Fibroblast of lung (primary cell): Measurements from ENCODE around the gene RBM4B.

Source experiments
- CTCF ChIP-seq, 2 donors: IDR thresholded peaks in 1 of 2; conservative IDR thresholded peaks in 1 of 2; 1 replicate in 1 of 2; 2 replicates in 1 of 2; pipeline ENCODE4 v1.5.1; 2011 to 2012; ENCODE audit warnings: low read length in 2 of 2, control low read depth in 1 of 2, inconsistent platforms in 1 of 2, low read depth in 1 of 2, mild to moderate bottlenecking in 1 of 2
- EZH2 ChIP-seq: IDR thresholded peaks from 2 replicates; pipeline ENCODE4 v1.5.1; 2012; ENCODE audit warnings: low read length, control low read depth, mild to moderate bottlenecking; ENCODE audit errors: missing control alignments

GRCh38 chr11:66713746-66714480 is 36.2 kb upstream of the RBM4B start:
- no peak for TF ChIP-seq CTCF (conservative IDR thresholded peaks at IDR 0.05 in 1 of 2, IDR thresholded peaks at IDR 0.05 in 1 of 2; ENCODE audit: low read depth in 1 of 2, low read length in 2 of 2)
- TF ChIP-seq EZH2 = no peak
